Measurements from ENCODE around the gene DNAJC1. TPM values are rescaled to one million over a fixed set of nuclear protein-coding genes. Genes with fewer than 3 reads are reported as not detected.

Gene DNAJC1
- total RNA-seq, 1 experiment from 2014 or later, result 13.2 TPM

DNA sequence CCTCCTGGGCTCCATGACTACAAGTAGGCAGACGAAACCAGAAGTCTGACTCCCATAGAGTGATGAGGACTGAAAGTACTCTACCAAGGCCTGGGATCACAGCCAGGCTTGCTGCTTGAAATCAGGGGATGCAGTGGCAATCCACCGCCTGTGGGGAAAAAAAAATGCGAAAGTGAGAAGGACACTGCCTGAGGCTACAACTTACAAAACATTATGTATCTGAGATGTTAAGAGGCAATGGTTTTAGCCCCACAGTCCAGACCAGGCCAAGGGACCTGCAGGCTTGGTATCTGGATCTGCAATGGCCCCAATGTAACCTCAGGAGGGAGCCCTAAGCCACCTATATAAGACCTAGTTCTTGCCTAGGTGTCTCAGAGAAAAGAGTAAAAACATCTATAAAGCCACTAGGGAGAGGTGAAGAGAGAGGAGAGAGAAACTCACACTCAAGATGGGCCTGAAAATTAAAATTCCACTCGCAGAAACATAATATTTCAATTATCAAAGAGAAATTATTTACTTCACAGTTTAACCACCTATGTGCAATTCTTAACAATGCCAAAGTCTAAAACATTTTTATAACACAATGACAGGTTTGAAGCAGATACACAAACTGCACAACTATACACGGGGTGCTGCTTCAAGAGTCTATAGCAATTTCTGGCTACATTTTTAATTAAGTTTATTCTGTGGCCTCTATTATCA lies 13.9 kb downstream of the DNAJC1 start:
- DNase-seq (ENCODE audit: low spot score) (peak; percentile 64), ATAC-seq (peak; percentile 100)
- ChIA-PET POLR2A (no interaction called here), CTCF (interaction anchor here (0.9 kb wide), 1 partner anchor 11 kb away, joined by 3 read pairs; no protein-coding TSS in a partner anchor)
- Mint-ChIP-seq H3K9me3 (peaks cover 7% of the 10 kb centered on the region), H3K4me1 (0 out of 2 replicates have a peak, but pooled peaks cover 6% of the 10 kb centered on the region), H3K27me3 (ENCODE audit: low read depth) (no peaks in the 10 kb centered on the region), H3K4me3 (no peak overlapping the region), H3K36me3 (peaks cover 3% of the 10 kb centered on the region; the same call in 1 of the 2 replicates), H3K27ac (no peak overlapping the region)
- 0 out of 2 replicates have a peak, but pooled peaks have one; percentile 22 for TF ChIP-seq PRRX2 (CRISPR knock-in tag; IDR thresholded peaks at IDR 0.05)
- no peak for TF ChIP-seq RORB (CRISPR knock-in tag; IDR thresholded peaks at IDR 0.05)
- TF ChIP-seq, protein P1, sequence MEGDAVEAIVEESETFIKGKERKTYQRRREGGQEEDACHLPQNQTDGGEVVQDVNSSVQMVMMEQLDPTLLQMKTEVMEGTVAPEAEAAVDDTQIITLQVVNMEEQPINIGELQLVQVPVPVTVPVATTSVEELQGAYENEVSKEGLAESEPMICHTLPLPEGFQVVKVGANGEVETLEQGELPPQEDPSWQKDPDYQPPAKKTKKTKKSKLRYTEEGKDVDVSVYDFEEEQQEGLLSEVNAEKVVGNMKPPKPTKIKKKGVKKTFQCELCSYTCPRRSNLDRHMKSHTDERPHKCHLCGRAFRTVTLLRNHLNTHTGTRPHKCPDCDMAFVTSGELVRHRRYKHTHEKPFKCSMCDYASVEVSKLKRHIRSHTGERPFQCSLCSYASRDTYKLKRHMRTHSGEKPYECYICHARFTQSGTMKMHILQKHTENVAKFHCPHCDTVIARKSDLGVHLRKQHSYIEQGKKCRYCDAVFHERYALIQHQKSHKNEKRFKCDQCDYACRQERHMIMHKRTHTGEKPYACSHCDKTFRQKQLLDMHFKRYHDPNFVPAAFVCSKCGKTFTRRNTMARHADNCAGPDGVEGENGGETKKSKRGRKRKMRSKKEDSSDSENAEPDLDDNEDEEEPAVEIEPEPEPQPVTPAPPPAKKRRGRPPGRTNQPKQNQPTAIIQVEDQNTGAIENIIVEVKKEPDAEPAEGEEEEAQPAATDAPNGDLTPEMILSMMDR (IDR thresholded peaks at IDR 0.05), result peak; percentile 12; the same call in 1 of the 2 replicates

DNA sequence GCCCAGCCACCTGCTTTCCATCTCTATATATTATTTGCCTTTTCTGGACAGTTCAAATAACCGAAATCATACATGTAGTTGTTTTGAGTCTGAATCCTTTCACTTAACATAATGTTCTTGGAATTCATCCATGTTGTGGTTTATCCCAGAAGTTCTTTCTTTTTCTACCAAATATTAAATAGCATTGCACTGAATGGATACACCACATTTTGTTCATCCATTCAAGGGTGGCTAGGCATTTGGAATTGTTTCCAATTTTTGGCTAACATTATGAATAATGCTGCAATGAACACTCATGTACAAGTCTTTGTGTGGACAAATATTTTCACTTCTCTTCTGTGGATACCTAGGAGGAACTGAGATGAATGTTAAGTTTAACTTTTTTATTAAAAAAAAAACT lies 18.0 kb downstream of the DNAJC1 start:
- ChIA-PET CTCF (no interaction called here), POLR2A (no interaction called here)
- H3K36me3 Mint-ChIP-seq, result peaks cover 3% of the 10 kb centered on the region; the same call in 1 of the 2 replicates
- peaks cover 4% of the 10 kb centered on the region for H3K9me3 Mint-ChIP-seq
- peaks cover 17% of the 10 kb centered on the region for H3K4me1 Mint-ChIP-seq
- no peak for DNase-seq (ENCODE audit: low spot score)
- ATAC-seq, result no peak
- TF ChIP-seq FOXP1 (CRISPR knock-in tag; IDR thresholded peaks at IDR 0.05; ENCODE audit: borderline replicate concordance) (no peak), ZNF219 (CRISPR knock-in tag; IDR thresholded peaks at IDR 0.05; ENCODE audit: borderline replicate concordance) (no peak), NR1H2 (CRISPR knock-in tag; IDR thresholded peaks at IDR 0.05) (no peak), ZNF396 (CRISPR knock-in tag; IDR thresholded peaks at IDR 0.05; ENCODE audit: borderline replicate concordance) (no peak), ZNF138 (CRISPR knock-in tag; conservative IDR thresholded peaks at IDR 0.05) (no peak), HMGA2 (CRISPR knock-in tag; IDR thresholded peaks at IDR 0.05) (no peak), ZNF121 (CRISPR knock-in tag; IDR thresholded peaks at IDR 0.05) (no peak)
- TF ChIP-seq, protein P2, sequence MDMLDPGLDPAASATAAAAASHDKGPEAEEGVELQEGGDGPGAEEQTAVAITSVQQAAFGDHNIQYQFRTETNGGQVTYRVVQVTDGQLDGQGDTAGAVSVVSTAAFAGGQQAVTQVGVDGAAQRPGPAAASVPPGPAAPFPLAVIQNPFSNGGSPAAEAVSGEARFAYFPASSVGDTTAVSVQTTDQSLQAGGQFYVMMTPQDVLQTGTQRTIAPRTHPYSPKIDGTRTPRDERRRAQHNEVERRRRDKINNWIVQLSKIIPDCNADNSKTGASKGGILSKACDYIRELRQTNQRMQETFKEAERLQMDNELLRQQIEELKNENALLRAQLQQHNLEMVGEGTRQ (CRISPR knock-in tag; IDR thresholded peaks at IDR 0.05), result no peak
- TF ChIP-seq, protein P3, sequence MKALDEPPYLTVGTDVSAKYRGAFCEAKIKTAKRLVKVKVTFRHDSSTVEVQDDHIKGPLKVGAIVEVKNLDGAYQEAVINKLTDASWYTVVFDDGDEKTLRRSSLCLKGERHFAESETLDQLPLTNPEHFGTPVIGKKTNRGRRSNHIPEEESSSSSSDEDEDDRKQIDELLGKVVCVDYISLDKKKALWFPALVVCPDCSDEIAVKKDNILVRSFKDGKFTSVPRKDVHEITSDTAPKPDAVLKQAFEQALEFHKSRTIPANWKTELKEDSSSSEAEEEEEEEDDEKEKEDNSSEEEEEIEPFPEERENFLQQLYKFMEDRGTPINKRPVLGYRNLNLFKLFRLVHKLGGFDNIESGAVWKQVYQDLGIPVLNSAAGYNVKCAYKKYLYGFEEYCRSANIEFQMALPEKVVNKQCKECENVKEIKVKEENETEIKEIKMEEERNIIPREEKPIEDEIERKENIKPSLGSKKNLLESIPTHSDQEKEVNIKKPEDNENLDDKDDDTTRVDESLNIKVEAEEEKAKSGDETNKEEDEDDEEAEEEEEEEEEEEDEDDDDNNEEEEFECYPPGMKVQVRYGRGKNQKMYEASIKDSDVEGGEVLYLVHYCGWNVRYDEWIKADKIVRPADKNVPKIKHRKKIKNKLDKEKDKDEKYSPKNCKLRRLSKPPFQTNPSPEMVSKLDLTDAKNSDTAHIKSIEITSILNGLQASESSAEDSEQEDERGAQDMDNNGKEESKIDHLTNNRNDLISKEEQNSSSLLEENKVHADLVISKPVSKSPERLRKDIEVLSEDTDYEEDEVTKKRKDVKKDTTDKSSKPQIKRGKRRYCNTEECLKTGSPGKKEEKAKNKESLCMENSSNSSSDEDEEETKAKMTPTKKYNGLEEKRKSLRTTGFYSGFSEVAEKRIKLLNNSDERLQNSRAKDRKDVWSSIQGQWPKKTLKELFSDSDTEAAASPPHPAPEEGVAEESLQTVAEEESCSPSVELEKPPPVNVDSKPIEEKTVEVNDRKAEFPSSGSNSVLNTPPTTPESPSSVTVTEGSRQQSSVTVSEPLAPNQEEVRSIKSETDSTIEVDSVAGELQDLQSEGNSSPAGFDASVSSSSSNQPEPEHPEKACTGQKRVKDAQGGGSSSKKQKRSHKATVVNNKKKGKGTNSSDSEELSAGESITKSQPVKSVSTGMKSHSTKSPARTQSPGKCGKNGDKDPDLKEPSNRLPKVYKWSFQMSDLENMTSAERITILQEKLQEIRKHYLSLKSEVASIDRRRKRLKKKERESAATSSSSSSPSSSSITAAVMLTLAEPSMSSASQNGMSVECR (CRISPR knock-in tag; IDR thresholded peaks at IDR 0.05; ENCODE audit: borderline replicate concordance), result no peak
- no peak overlapping the region for H3K4me3 Mint-ChIP-seq
- H3K27me3 Mint-ChIP-seq (ENCODE audit: low read depth), result no peaks in the 10 kb centered on the region
- no peak overlapping the region for H3K27ac Mint-ChIP-seq

DNA sequence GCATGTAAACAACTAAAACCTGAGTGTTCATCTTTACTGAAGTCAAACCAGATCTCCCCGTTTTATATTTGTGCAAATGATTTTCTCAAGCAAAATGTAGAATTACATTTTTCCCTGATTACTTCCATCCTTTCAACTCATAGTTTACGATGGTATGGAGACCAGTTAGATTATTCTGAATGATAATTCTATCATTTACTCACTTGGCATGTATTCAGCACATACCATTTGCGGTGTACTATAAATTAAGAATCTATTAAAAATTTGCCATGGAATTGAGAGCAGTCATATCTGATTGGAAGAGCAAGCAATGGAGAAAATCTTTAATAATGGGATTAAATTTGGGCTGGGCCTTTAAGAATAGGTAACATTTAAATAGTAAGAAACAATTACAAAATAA lies 22.4 kb downstream of the DNAJC1 start:
- H3K27me3 Mint-ChIP-seq (ENCODE audit: low read depth), result no peaks in the 10 kb centered on the region
- peaks cover 43% of the 10 kb centered on the region for H3K4me1 Mint-ChIP-seq
- no peak for ATAC-seq
- CTCF ChIA-PET, result no interaction called here
- peaks cover 1% of the 10 kb centered on the region for H3K9me3 Mint-ChIP-seq
- no peak overlapping the region for H3K27ac Mint-ChIP-seq
- H3K36me3 Mint-ChIP-seq, result peaks cover under 1% of the 10 kb centered on the region; the same call in 1 of the 2 replicates
- POLR2A ChIA-PET, result no interaction called here
- no peak overlapping the region for H3K4me3 Mint-ChIP-seq
- DNase-seq (ENCODE audit: low spot score), result no peak
- no peak for TF ChIP-seq SP1 (CRISPR knock-in tag; conservative IDR thresholded peaks at IDR 0.05)
- TF ChIP-seq, protein P4, sequence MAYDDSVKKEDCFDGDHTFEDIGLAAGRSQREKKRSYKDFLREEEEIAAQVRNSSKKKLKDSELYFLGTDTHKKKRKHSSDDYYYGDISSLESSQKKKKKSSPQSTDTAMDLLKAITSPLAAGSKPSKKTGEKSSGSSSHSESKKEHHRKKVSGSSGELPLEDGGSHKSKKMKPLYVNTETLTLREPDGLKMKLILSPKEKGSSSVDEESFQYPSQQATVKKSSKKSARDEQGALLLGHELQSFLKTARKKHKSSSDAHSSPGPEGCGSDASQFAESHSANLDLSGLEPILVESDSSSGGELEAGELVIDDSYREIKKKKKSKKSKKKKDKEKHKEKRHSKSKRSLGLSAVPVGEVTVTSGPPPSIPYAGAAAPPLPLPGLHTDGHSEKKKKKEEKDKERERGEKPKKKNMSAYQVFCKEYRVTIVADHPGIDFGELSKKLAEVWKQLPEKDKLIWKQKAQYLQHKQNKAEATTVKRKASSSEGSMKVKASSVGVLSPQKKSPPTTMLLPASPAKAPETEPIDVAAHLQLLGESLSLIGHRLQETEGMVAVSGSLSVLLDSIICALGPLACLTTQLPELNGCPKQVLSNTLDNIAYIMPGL (CRISPR knock-in tag; IDR thresholded peaks at IDR 0.05), result no peak
- TF ChIP-seq, protein P5, sequence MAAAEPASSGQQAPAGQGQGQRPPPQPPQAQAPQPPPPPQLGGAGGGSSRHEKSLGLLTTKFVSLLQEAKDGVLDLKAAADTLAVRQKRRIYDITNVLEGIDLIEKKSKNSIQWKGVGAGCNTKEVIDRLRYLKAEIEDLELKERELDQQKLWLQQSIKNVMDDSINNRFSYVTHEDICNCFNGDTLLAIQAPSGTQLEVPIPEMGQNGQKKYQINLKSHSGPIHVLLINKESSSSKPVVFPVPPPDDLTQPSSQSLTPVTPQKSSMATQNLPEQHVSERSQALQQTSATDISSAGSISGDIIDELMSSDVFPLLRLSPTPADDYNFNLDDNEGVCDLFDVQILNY (CRISPR knock-in tag; IDR thresholded peaks at IDR 0.05), result no peak
- no peak for TF ChIP-seq MYBL2 (CRISPR knock-in tag; IDR thresholded peaks at IDR 0.05)
- TF ChIP-seq IRF2 (CRISPR knock-in tag; IDR thresholded peaks at IDR 0.05; ENCODE audit: borderline replicate concordance, low read depth), result no peak
- no peak for TF ChIP-seq JAZF1 (CRISPR knock-in tag; IDR thresholded peaks at IDR 0.05)
- TF ChIP-seq KAT7 (CRISPR knock-in tag; IDR thresholded peaks at IDR 0.05; ENCODE audit: borderline replicate concordance), result no peak
- TF ChIP-seq NR1H2 (CRISPR knock-in tag; IDR thresholded peaks at IDR 0.05), result no peak
- TF ChIP-seq ZNF416 (CRISPR knock-in tag; IDR thresholded peaks at IDR 0.05), result no peak
- no peak for TF ChIP-seq ZNF671 (CRISPR knock-in tag; IDR thresholded peaks at IDR 0.05)
- TF ChIP-seq ZNF232 (CRISPR knock-in tag; IDR thresholded peaks at IDR 0.05), result no peak
- no peak for TF ChIP-seq TEAD1 (CRISPR knock-in tag; IDR thresholded peaks at IDR 0.05)

All from WTC11 (cell line).